ENCODE results near the gene CDH15.
"Not testable (repeated sequence)": the region's sequence is repeated elsewhere in the genome, so short reads cannot be mapped to it uniquely, and the experiment has no call there.

CDH15 gene

DNA sequence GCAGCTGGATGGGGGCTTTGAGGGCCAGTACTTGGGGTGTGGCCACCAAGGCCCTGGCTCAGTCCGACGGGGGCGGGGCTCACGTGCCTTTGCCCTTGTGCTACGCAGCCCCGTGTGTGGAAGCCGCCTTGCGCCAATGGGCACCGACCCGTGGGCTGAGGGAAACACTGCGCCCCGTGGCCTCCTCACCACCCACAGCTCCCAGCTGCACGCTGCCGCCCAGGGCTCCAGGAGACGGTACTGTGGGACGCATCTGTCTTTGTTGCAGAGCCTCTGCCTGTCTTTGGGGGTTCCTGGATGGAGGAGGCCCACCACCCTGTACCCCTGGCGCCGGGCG lies 7.6 kb downstream of the CDH15 start:
- no peak for DNase-seq
- in situ Hi-C loops (cut with HindIII; ENCODE audit: low pct_ligation_motif_present, low pct_unique_long_range_greater_than_20kb, low sequenced_read_pairs), result no loop called here

DNA sequence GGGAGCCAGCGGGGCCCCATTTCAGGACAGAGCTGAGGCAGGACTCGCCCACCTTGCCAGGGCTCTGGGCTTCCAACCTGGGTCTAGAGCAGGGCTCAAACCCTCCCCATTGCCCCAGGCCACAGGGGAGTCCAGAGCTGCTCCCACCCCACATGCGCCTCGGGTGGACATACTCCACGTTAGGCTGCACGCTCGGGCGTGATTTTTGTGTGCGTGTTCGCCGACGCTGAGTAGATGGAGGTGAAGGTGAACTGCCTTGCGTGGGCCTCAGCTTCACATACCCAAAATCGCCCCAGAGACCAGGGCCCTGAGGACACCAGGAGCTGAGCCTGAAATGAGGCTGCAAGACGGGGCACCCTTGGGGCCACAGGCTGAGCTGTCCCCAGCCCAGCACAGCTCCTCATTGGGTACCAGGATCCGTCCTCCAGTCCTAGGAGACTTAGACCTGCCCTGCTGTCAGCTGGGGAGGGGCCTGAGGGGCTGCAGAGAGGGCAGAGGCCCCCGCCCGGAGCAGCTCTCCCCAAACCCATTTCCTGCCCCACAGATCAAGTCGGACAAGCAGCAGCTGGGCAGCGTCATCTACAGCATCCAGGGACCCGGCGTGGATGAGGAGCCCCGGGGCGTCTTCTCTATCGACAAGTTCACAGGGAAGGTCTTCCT lies 8.2 kb downstream of the CDH15 start:
- in situ Hi-C loops (cut with HindIII; ENCODE audit: low pct_ligation_motif_present, low pct_unique_long_range_greater_than_20kb, low sequenced_read_pairs), result no loop called here
- DNase-seq, result no peak

DNA sequence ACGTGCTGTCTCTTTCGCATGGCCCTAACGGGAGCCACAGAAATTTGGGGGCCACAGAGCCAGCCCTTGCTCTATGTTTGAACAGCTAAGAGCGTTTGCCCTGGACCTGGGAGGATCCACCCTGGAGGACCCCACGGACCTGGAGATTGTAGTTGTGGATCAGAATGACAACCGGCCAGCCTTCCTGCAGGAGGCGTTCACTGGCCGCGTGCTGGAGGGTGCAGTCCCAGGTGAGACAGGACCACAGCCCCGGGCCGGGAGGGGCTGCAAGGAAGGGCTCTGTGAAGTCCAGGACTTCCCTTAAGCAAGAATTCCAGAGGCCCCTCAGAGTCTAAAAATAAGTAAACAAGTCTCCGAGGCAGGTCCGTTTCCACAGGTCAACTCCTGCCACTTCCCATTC lies 11.9 kb downstream of the CDH15 start:
- in situ Hi-C loops (cut with HindIII; ENCODE audit: low pct_ligation_motif_present, low pct_unique_long_range_greater_than_20kb, low sequenced_read_pairs), result no loop called here
- no peak for DNase-seq

DNA sequence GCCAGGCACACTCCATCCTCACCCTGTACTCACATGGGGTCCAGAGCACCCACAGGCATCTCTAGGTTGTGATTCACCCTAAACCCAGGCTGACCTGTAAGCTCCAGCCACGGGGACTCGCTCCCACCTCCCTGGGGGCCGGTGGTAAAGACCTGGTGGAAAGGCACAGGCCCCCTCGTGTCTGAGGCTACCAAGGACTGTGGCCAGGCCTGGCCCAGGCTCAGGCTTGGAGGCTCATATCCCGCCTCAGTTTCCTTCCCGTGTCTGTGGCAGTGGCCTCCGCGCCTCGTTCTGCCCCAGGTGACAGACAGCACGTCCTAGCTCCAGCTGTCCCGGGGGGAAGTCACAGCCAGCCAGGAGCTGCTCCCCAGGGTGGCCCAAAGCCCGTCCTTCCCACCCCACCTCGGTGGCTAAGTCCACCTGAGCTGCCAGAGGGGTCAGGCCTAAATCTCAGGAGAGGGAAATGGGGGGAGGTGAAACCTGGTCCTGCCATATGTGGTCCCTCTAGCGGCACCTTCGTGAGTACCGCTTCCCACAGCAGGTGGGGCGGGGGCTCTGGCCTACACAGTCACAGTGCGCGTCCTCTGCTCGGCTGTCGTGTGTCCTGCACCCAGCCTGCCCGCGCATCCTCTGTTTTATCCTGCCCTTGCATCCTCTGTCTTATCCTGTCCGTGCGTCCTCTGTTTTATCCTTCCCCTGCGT lies 12.6 kb downstream of the CDH15 start:
- in situ Hi-C loops (cut with HindIII; ENCODE audit: low pct_ligation_motif_present, low pct_unique_long_range_greater_than_20kb, low sequenced_read_pairs), result no loop called here
- DNase-seq, result no peak

DNA sequence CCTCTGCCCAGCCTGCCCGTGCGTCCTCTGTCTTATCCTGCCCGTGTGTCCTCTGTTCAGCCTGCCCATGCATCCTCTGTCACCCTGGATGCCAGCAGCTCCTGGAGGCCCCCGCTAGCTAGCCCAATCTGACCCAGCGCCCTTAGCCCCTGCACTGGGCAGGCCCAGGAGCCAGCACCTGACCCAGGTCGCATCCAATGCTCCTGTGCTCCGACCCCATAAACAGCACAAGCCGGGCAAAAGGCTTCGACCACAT lies 13.1 kb downstream of the CDH15 start:
- DNase-seq, result no peak
- in situ Hi-C loops (cut with HindIII; ENCODE audit: low pct_ligation_motif_present, low pct_unique_long_range_greater_than_20kb, low sequenced_read_pairs), result no loop called here

GRCh38 chr16:89184933-89185794 lies 13.6 kb downstream of the CDH15 start:
- in situ Hi-C loops (cut with HindIII; ENCODE audit: low pct_ligation_motif_present, low pct_unique_long_range_greater_than_20kb, low sequenced_read_pairs), result no loop called here
- DNase-seq, result no peak

DNA sequence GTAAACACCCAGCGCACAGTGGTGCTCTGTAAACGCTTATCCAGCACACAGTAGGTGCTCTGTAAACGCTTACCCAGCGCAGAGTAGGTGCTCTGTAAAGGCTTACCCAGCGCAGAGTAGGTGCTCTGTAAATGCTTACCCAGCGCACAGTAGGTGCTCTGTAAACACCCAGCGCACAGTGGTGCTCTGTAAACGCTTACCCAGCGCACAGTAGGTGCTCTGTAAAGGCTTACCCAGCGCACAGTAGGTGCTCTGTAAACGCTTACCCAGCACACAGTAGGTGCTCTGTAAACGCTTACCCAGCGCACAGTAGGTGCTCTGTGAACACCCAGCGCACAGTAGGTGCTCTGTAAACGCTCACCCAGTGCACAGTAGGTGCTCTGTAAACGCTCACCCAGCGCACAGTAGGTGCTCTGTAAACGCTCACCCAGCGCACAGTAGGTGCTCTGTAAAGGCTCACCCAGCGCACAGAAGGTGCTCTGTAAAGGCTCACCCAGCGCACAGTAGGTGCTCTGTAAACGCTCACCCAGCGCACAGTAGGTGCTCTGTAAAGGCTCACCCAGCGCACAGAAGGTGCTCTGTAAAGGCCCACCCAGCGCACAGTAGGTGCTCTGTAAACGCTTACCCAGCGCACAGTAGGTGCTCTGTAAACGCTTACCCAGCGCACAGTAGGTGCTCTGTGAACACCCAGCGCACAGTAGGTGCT lies 14.5 kb downstream of the CDH15 start:
- in situ Hi-C loops (cut with HindIII; ENCODE audit: low pct_ligation_motif_present, low pct_unique_long_range_greater_than_20kb, low sequenced_read_pairs), result not testable (repeated sequence)

DNA sequence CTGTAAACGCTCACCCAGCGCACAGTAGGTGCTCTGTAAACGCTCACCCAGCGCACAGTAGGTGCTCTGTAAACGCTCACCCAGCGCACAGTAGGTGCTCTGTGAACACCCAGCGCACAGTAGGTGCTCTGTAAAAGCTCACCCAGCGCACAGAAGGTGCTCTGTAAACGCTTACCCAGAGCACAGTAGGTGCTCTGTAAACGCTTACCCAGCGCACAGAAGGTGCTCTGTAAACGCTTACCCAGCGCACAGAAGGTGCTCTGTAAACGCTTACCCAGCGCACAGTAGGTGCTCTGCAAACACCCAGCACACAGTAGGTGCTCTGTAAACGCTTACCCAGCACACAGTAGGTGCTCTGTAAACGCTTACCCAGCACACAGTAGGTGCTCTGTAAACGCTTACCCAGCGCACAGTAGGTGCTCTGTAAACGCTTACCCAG lies 15.1 kb downstream of the CDH15 start:
- in situ Hi-C loops (cut with HindIII; ENCODE audit: low pct_ligation_motif_present, low pct_unique_long_range_greater_than_20kb, low sequenced_read_pairs); DNase-seq: not testable (repeated sequence)

More for the DNA sequence above, 14.5 kb downstream of the CDH15 start:
- DNase-seq, result not testable (repeated sequence)

DNA sequence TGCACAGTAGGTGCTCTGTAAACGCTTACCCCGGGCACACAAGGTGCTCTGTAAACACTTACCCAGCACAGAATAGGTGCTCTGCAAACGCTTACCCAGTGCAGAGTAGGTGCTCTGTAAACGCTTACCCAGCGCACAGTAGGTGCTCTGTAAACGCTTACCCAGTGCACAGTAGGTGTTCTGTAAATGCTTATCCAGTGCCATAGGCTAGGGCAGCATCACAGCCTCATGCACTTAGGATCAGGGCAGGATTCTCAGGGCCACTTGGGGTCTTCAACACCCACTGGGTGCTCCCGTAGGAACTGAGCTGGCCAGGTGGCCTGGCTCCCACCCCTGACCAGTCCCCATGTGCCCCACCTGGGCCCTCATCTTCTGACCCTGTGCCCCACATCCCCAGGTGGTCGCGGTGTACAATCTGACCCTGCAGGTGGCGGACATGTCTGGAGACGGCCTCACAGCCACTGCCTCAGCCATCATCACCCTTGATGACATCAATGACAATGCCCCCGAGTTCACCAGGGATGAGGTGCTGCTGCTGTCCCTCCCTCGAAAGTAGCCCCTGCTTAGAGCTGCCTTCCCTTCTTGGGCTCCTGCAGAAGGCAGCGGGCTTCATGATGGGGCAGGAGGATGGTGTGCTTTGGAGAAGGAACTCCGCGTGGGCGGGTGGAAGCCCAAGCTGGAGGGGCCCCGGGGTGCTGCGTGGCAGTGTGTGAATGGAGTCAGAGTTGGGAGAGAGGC lies 15.7 kb downstream of the CDH15 start:
- peak; percentile 34 for DNase-seq
- in situ Hi-C loops (cut with HindIII; ENCODE audit: low pct_ligation_motif_present, low pct_unique_long_range_greater_than_20kb, low sequenced_read_pairs), result no loop called here

DNA sequence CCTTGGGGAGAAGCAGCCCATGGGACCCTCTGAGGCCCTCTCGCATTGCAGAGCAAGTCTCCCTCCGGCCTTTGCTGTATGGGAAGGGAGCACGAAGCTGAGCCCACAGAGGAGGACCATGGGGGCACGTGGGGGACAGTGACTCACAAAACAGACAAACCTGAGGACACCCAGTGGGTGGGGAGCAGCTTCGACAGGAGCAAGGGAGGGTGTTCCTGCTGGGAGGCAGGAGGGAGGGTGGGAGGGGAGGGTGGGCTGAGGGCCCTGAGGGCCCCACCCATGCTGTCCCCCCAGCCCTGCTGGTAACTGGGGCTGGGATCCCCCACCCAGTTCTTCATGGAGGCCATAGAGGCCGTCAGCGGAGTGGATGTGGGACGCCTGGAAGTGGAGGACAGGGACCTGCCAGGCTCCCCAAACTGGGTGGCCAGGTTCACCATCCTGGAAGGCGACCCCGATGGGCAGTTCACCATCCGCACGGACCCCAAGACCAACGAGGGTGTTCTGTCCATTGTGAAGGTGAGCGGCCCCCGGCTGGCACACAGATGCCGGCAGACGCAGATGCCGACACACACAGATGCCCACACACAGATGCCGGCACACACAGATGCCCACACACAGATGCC lies 16.3 kb downstream of the CDH15 start:
- DNase-seq, result peak; percentile 16
- in situ Hi-C loops (cut with HindIII; ENCODE audit: low pct_ligation_motif_present, low pct_unique_long_range_greater_than_20kb, low sequenced_read_pairs), result no loop called here

DNA sequence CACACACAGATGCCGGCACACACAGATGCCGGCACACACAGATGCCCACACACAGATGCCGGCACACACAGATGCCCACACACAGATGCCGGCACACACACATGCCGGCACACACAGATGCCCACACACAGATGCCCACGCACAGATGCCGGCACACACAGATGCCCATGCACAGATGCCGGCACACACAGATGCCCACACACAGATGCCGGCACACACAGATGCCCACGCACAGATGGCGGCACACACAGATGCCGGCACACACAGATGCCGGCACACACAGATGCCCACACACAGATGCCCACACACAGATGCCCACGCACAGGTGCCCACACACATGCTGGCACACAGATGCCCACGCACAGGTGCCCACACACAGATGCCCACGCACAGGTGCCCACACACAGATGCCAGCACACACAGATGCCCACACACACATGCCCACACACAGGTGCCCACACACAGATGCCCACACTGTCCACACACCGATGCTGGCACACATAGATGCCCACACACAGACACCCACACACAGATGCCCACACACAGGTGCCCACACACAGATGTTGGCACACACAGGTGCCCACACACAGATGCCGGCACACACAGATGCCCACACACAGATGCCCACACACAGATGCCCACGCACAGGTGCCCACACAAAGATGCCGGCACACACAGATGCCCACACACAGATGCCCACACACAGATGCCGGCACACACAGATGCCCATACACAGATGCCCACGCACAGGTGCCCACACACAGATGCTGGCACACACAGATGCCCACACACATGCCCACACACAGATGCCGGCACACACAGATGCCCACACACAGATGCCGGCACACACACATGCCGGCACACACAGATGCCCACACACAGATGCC lies 17.2 kb downstream of the CDH15 start:
- DNase-seq; in situ Hi-C loops (cut with HindIII; ENCODE audit: low pct_ligation_motif_present, low pct_unique_long_range_greater_than_20kb, low sequenced_read_pairs): not testable (repeated sequence)

- in situ Hi-C loops (cut with HindIII; ENCODE audit: low pct_ligation_motif_present, low pct_unique_long_range_greater_than_20kb, low sequenced_read_pairs), result no loop called here
- DNase-seq, result no peak
Measured at GRCh38 chr16:89189358-89190025, 17.9 kb downstream of the CDH15 start.

DNA sequence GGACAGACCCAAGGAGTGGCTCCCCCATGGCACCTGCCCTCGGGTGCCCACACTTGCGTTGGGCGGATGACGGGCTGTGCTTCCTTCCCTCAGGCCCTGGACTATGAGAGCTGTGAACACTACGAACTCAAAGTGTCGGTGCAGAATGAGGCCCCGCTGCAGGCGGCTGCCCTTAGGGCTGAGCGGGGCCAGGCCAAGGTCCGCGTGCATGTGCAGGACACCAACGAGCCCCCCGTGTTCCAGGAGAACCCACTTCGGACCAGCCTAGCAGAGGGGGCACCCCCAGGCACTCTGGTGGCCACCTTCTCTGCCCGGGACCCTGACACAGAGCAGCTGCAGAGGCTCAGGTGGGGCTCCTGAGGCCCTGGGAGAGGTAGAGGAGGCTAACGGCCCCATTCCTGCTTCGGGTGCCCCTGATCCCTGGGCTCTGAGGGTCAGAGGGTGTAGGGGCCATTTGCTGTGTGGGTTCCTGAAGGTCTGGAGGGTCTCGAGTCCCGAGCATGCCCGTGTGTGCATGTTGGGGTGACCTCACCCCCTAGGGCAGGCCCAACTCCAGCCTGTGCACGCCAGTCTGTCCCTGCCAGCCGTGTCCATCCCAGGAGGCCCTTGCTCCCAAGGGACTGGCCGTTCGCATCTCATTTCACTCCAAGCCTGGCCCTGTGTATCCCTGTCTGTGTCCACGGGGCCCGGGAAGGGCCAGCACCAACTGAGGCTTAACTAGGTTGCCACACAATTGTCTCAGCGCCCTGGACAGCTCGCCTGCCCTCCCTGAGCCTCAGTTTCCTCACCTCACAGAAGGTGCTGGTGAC lies 18.8 kb downstream of the CDH15 start:
- no peak for DNase-seq
- in situ Hi-C loops (cut with HindIII; ENCODE audit: low pct_ligation_motif_present, low pct_unique_long_range_greater_than_20kb, low sequenced_read_pairs), result no loop called here

DNA sequence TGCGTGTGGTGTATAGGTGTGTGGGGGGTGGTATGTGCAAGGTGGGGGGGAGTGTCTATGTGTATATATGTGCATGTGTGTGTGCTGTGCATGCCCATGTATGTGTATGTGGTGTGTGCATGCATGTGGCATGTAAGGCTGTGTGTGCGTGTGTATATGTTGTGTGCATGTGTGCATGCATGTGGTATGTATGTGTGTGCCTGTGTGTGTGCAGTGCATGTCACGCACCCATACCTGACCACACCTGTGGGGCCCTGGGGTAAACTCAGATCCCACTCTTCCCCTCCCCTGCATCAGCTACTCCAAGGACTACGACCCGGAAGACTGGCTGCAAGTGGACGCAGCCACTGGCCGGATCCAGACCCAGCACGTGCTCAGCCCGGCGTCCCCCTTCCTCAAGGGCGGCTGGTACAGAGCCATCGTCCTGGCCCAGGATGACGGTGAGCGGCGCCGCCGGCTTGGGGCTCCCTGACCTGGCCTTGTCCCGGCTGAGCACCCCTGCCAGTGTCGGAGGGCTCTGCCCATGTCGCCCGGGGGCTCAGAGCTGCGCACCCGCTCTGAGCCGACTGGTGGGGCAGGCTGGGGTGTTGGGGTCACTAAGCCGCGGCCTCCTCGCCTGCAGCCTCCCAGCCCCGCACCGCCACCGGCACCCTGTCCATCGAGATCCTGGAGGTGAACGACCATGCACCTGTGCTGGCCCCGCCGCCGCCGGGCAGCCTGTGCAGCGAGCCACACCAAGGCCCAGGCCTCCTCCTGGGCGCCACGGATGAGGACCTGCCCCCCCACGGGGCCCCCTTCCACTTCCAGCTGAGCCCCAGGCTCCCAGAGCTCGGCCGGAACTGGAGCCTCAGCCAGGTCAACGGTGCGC lies 19.7 kb downstream of the CDH15 start:
- in situ Hi-C loops (cut with HindIII; ENCODE audit: low pct_ligation_motif_present, low pct_unique_long_range_greater_than_20kb, low sequenced_read_pairs), result no loop called here
- no peak for DNase-seq

DNA sequence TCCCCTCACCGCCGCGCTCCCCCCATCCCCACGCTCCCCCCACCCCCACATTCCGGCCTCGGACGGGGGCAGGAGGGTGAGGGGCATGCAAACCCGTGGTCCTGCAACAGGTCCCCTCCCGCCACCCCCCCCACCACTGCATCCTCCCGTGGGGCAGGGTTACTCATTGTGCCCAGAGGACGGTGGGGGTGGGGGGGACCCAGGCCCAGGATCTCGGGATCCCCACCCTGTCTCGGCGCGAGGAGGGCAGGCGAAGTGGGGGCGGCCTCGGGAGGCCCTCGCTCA lies 20.3 kb downstream of the CDH15 start:
- in situ Hi-C loops (cut with HindIII; ENCODE audit: low pct_ligation_motif_present, low pct_unique_long_range_greater_than_20kb, low sequenced_read_pairs), result no loop called here
- no peak for DNase-seq

Data from ACHN (cell line).